IMR-90 (cell line): ENCODE data around the gene DIP2B. TPM values are rescaled to one million over a fixed set of nuclear protein-coding genes. Genes with fewer than 3 reads are reported as not detected.

Source experiments
- ATAC-seq: fragments of 200-7000 bp; cut with Tn5 transposase; 2 replicates; pipeline ENCODE4 v1.9.1; 2020; ENCODE audit warnings: low read depth, mild to moderate bottlenecking, moderate library complexity
- BruUV-seq: library from RNA; stranded (reverse); fragments of 400-500 nt; replicated peaks from 2 replicates; lab custom pipeline; 2021; lab: Mats Ljungman, UMichigan
- CTCF ChIA-PET: fragments of 300-600 bp; formaldehyde crosslinking; extraction: SDS; loops from one replicate; lab custom pipeline; 2021; ENCODE audit warnings: antibody characterized with exemption; lab: Yijun Ruan, JAX
- POLR2A ChIA-PET: fragments of 300-600 bp; sonication (Branson Sonifier 250); formaldehyde crosslinking; loops from one replicate; lab custom pipeline; 2022; ENCODE audit warnings: antibody characterized with exemption; ENCODE audit not compliant: unreplicated experiment; lab: Charles Lee
- DNase-seq: peaks from one replicate; pipeline ENCODE4 v3.0.0; 2013
- H2AFZ ChIP-seq: replicated peaks from 2 replicates; pipeline ENCODE3; 2013; ENCODE audit warnings: low read length, mild to moderate bottlenecking; ENCODE audit not compliant: poor library complexity
- H2AK5ac ChIP-seq: 2 replicates; pipeline ENCODE4 v1.6.1; 2013; ENCODE audit warnings: low read depth, low read length, inconsistent platforms
- H2AK9ac ChIP-seq: replicated peaks from 2 replicates; pipeline ENCODE3; 2013; ENCODE audit warnings: mild to moderate bottlenecking, low read depth, low read length, moderate library complexity; ENCODE audit not compliant: poor library complexity
- H2BK120ac ChIP-seq: 2 replicates; pipeline ENCODE4 v1.6.1; 2013; ENCODE audit warnings: low read depth, low read length, inconsistent platforms
- H2BK15ac ChIP-seq: 3 replicates; pipeline ENCODE4 v1.6.1; 2013; ENCODE audit warnings: low read depth, low read length, inconsistent platforms
- H2BK20ac ChIP-seq: 2 replicates; pipeline ENCODE4 v1.6.1; 2013; ENCODE audit warnings: low read depth, mild to moderate bottlenecking, inconsistent platforms, low read length, moderate library complexity
- H2BK5ac ChIP-seq: 2 replicates; pipeline ENCODE4 v1.6.1; 2013; ENCODE audit warnings: mild to moderate bottlenecking, low read depth, low read length, inconsistent platforms; ENCODE audit not compliant: poor library complexity, severe bottlenecking
- H3K14ac ChIP-seq: replicated peaks from 2 replicates; pipeline ENCODE4 v1.6.1; 2013; ENCODE audit warnings: low read depth, low read length, inconsistent platforms
- H3K18ac ChIP-seq: 2 replicates; pipeline ENCODE4 v1.6.1; 2013; ENCODE audit warnings: low read depth, low read length, control low read depth
- H3K23ac ChIP-seq: 2 replicates; pipeline ENCODE4 v1.6.1; 2013; ENCODE audit warnings: low read depth, low read length, inconsistent platforms
- H3K27ac ChIP-seq: 2 replicates; pipeline ENCODE4 v1.5.1; 2013; ENCODE audit warnings: mild to moderate bottlenecking, control low read depth, low read length; ENCODE audit not compliant: insufficient read depth
- H3K27me3 ChIP-seq: 2 replicates; pipeline ENCODE4 v1.6.1; 2013; ENCODE audit warnings: low read length; ENCODE audit not compliant: control insufficient read depth, insufficient read depth
- H3K36me3 ChIP-seq: 2 replicates; pipeline ENCODE4 v1.6.1; 2013; ENCODE audit warnings: low read length, mixed read lengths; ENCODE audit not compliant: control insufficient read depth, insufficient read depth
- H3K4ac ChIP-seq: 2 replicates; pipeline ENCODE4 v1.6.1; 2013; ENCODE audit warnings: low read depth, low read length, inconsistent platforms
- H3K4me1 ChIP-seq: 2 replicates; pipeline ENCODE4 v1.6.1; 2013; ENCODE audit warnings: low read length, mixed read lengths; ENCODE audit not compliant: control insufficient read depth, insufficient read depth
- H3K4me2 ChIP-seq: 2 replicates; pipeline ENCODE4 v1.6.1; 2013; ENCODE audit warnings: low read depth, mild to moderate bottlenecking, control low read depth, low read length, moderate library complexity
- H3K4me3 ChIP-seq: 2 replicates; pipeline ENCODE4 v1.5.1; 2013; ENCODE audit warnings: low read depth, mild to moderate bottlenecking, control low read depth, low read length, moderate library complexity; ENCODE audit not compliant: insufficient read depth
- H3K56ac ChIP-seq: 2 replicates; pipeline ENCODE4 v1.6.1; 2013; ENCODE audit warnings: low read length, inconsistent platforms; ENCODE audit not compliant: insufficient read depth; ENCODE audit errors: extremely low read depth
- H3K79me1 ChIP-seq, 2 experiments: 2 replicates each; pipeline ENCODE4 v1.6.1; 2013; ENCODE audit warnings: low read length in 2 of 2, inconsistent platforms in 1 of 2, low read depth in 1 of 2
- H3K9ac ChIP-seq: 2 replicates; pipeline ENCODE4 v1.6.1; 2013; ENCODE audit warnings: low read depth, low read length, control low read depth
- H3K9me1 ChIP-seq: 2 replicates; pipeline ENCODE4 v1.6.1; 2013; ENCODE audit warnings: low read length, inconsistent platforms; ENCODE audit not compliant: insufficient read depth
- H3K9me3 ChIP-seq: 2 replicates; pipeline ENCODE4 v1.6.1; 2013; ENCODE audit warnings: low read length; ENCODE audit not compliant: control insufficient read depth, insufficient read depth
- H4K20me1 ChIP-seq: 2 replicates; pipeline ENCODE4 v1.6.1; 2013; ENCODE audit warnings: low read length, inconsistent platforms; ENCODE audit not compliant: insufficient read depth
- H4K5ac ChIP-seq: 2 replicates; pipeline ENCODE4 v1.6.1; 2013; ENCODE audit warnings: mild to moderate bottlenecking, low read depth, low read length, control low read depth
- H4K8ac ChIP-seq, 2 experiments: 2 replicates each; pipeline ENCODE4 v1.6.1; 2013; ENCODE audit warnings: low read depth in 2 of 2, low read length in 2 of 2, control low read depth in 1 of 2, inconsistent platforms in 1 of 2
- H4K91ac ChIP-seq: 2 replicates; pipeline ENCODE4 v1.6.1; 2013; ENCODE audit warnings: low read depth, low read length, inconsistent platforms; ENCODE audit not compliant: insufficient read depth
- BHLHE40 ChIP-seq: fragments of 150-350 bp; IDR thresholded peaks from 2 replicates; pipeline ENCODE4 v1.6.1; 2016; ENCODE audit warnings: mild to moderate bottlenecking, low read depth, low read length
- CEBPB ChIP-seq: IDR thresholded peaks from 2 replicates; pipeline ENCODE4 v1.6.1; 2012; ENCODE audit warnings: low read depth, low read length, improper control_type of control experiment
- CHD1 ChIP-seq: IDR thresholded peaks from 2 replicates; pipeline ENCODE4 v1.6.1; 2012; ENCODE audit warnings: low read depth, low read length, improper control_type of control experiment
- FOS ChIP-seq: fragments of 150-350 bp; IDR thresholded peaks from 2 replicates; pipeline ENCODE4 v1.6.1; 2016; ENCODE audit warnings: low read depth, low read length
- MAFK ChIP-seq: IDR thresholded peaks from 2 replicates; pipeline ENCODE4 v1.6.1; 2012; ENCODE audit warnings: low read depth, low read length, improper control_type of control experiment
- MAZ ChIP-seq: IDR thresholded peaks from 2 replicates; pipeline ENCODE4 v1.6.1; 2012; ENCODE audit warnings: low read depth, mild to moderate bottlenecking, low read length, improper control_type of control experiment, moderate library complexity, borderline replicate concordance
- MXI1 ChIP-seq: IDR thresholded peaks from 2 replicates; pipeline ENCODE4 v1.6.1; 2012; ENCODE audit warnings: low read depth, mild to moderate bottlenecking, low read length, moderate library complexity, borderline replicate concordance
- NFE2L2 ChIP-seq: fragments of 150-350 bp; IDR thresholded peaks from 2 replicates; pipeline ENCODE4 v1.6.1; 2016; ENCODE audit warnings: low read depth, mild to moderate bottlenecking, low read length
- POLR2A ChIP-seq: IDR thresholded peaks from 2 replicates; pipeline ENCODE4 v1.6.1; 2012; ENCODE audit warnings: mild to moderate bottlenecking, low read depth, low read length
- RAD21 ChIP-seq: IDR thresholded peaks from 2 replicates; pipeline ENCODE4 v1.6.1; 2012; ENCODE audit warnings: low read length, improper control_type of control experiment
- RCOR1 ChIP-seq: IDR thresholded peaks from 2 replicates; pipeline ENCODE4 v1.6.1; 2012; ENCODE audit warnings: mild to moderate bottlenecking, low read length, improper control_type of control experiment; ENCODE audit not compliant: insufficient replicate concordance
- RFX5 ChIP-seq: IDR thresholded peaks from 2 replicates; pipeline ENCODE4 v1.8.0; 2012; ENCODE audit warnings: low read depth, mild to moderate bottlenecking, low read length, moderate library complexity
- SMC3 ChIP-seq: fragments of 150-350 bp; IDR thresholded peaks from 2 replicates; pipeline ENCODE4 v1.6.1; 2016; ENCODE audit warnings: low read depth, mild to moderate bottlenecking, antibody characterized with exemption, low read length, moderate library complexity
- WGBS, 2 experiments: methylation state at CpG; one replicate each; pipeline versions ENCODE4 v1.1.5 to v1.1.7; 2013; ENCODE audit warnings: missing lambda C conversion rate in 2 of 2; ENCODE audit not compliant: insufficient read length in 1 of 2; ENCODE audit errors: extremely low coverage in 2 of 2; 5-methylcytosine and 5-hydroxymethylcytosine counted together
- dilution Hi-C: fragments of 300-500 bp; cut with HindIII; formaldehyde crosslinking; loops from one replicate; pipeline ENCODE4 v1.14.3; 2018; ENCODE audit warnings: low sequenced_read_pairs; ENCODE audit not compliant: unreplicated experiment
- in situ Hi-C: fragments of 300-500 bp; cut with MboI; formaldehyde crosslinking; loops from 3 replicates; pipeline ENCODE4 v1.14.3; 2019; ENCODE audit warnings: low sequenced_read_pairs, inconsistent platforms, mixed read lengths
- intact Hi-C: fragments of 100-400 bp; cut with micrococcal nuclease; formaldehyde crosslinking; loops from 2 replicates; pipeline ENCODE4 v1.10.0; 2022
- polyA plus RNA-seq, 3 experiments: library from polyadenylated mRNA; depleted of rRNA; stranded (reverse); fragments of >200 nt; gene quantifications; 2 replicates each; pipeline ENCODE4 v1.2.3, GENCODE V29; 2012; ENCODE audit warnings: low replicate concordance in 1 of 3
- total RNA-seq: library from RNA; depleted of rRNA; stranded (reverse); fragments of >200 nt; gene quantifications from 2 replicates; pipeline ENCODE4 v1.2.3, GENCODE V29; 2012
- TF ChIP-seq, protein P1 (sequence below): fragments of 150-350 bp; IDR thresholded peaks from 2 replicates; pipeline ENCODE4 v1.6.1; 2016; ENCODE audit warnings: low read depth, mild to moderate bottlenecking, low read length, moderate library complexity, borderline replicate concordance
- TF ChIP-seq, protein P2 (sequence below): conservative IDR thresholded peaks from 2 replicates; pipeline ENCODE4 v1.5.1; 2012; ENCODE audit warnings: mild to moderate bottlenecking, low read depth, low read length, improper control_type of control experiment
- TF ChIP-seq, protein P3 (sequence below): fragments of 150-350 bp; IDR thresholded peaks from 2 replicates; pipeline ENCODE4 v1.6.1; 2017; ENCODE audit warnings: mild to moderate bottlenecking, antibody characterized with exemption, low read length, low read depth

Gene DIP2B
- total and polyA plus RNA-seq, 2 of the 4 experiments (the other 2 are of a cell fraction): 7.7 to 12.9 TPM

- H2BK5ac ChIP-seq: no peak overlapping the region
- dilution Hi-C loops (no loop called here), intact Hi-C loops (no loop called here), in situ Hi-C loops (no loop called here)
- H2AK9ac ChIP-seq: no peak overlapping the region
- no peaks in the 10 kb centered on the region; the same call in 1 of the 2 replicates for H3K9me1 ChIP-seq
- H3K4me1 ChIP-seq: peaks cover 5% of the 10 kb centered on the region
- no TSS peak for BruUV-seq
- no peaks in the 10 kb centered on the region for H3K9me3 ChIP-seq
- no peak overlapping the region for H3K4me3 ChIP-seq
- no peak for TF ChIP-seq MAFK
- no peak for TF ChIP-seq BHLHE40
- TF ChIP-seq NFE2L2: no peak
- TF ChIP-seq SMC3: no peak
- TF ChIP-seq FOS: no peak
- TF ChIP-seq, protein P1, sequence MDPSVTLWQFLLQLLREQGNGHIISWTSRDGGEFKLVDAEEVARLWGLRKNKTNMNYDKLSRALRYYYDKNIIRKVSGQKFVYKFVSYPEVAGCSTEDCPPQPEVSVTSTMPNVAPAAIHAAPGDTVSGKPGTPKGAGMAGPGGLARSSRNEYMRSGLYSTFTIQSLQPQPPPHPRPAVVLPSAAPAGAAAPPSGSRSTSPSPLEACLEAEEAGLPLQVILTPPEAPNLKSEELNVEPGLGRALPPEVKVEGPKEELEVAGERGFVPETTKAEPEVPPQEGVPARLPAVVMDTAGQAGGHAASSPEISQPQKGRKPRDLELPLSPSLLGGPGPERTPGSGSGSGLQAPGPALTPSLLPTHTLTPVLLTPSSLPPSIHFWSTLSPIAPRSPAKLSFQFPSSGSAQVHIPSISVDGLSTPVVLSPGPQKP: no peak
- TF ChIP-seq, protein P2, sequence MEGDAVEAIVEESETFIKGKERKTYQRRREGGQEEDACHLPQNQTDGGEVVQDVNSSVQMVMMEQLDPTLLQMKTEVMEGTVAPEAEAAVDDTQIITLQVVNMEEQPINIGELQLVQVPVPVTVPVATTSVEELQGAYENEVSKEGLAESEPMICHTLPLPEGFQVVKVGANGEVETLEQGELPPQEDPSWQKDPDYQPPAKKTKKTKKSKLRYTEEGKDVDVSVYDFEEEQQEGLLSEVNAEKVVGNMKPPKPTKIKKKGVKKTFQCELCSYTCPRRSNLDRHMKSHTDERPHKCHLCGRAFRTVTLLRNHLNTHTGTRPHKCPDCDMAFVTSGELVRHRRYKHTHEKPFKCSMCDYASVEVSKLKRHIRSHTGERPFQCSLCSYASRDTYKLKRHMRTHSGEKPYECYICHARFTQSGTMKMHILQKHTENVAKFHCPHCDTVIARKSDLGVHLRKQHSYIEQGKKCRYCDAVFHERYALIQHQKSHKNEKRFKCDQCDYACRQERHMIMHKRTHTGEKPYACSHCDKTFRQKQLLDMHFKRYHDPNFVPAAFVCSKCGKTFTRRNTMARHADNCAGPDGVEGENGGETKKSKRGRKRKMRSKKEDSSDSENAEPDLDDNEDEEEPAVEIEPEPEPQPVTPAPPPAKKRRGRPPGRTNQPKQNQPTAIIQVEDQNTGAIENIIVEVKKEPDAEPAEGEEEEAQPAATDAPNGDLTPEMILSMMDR: no peak
- TF ChIP-seq, protein P3, sequence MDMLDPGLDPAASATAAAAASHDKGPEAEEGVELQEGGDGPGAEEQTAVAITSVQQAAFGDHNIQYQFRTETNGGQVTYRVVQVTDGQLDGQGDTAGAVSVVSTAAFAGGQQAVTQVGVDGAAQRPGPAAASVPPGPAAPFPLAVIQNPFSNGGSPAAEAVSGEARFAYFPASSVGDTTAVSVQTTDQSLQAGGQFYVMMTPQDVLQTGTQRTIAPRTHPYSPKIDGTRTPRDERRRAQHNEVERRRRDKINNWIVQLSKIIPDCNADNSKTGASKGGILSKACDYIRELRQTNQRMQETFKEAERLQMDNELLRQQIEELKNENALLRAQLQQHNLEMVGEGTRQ: no peak
- no peak for TF ChIP-seq POLR2A
- TF ChIP-seq MXI1: no peak
- no peak for TF ChIP-seq CEBPB
- no peak for TF ChIP-seq RFX5
- no peak for TF ChIP-seq RCOR1
- no peak for TF ChIP-seq MAZ
- TF ChIP-seq CHD1: no peak
- TF ChIP-seq RAD21: no peak
- no peak overlapping the region for H2AFZ ChIP-seq
- no CpG with 5 or more reads among the region's 1 CpG for WGBS, 2 experiments
- no peak overlapping the region for H4K91ac ChIP-seq
- peaks cover 3 to 43% of the 10 kb centered on the region in 2 experiments; a peak in 3 of 4 replicates for H3K79me1 ChIP-seq
- no peak overlapping the region for H2AK5ac ChIP-seq
- no peak overlapping the region for H3K18ac ChIP-seq
- no peak overlapping the region for H3K9ac ChIP-seq
- ATAC-seq (no peak), DNase-seq (no peak)
- no peaks in the 10 kb centered on the region for H3K27me3 ChIP-seq
- no peak overlapping the region for H2BK20ac ChIP-seq
- H2BK15ac ChIP-seq: no peak overlapping the region
- no peak overlapping the region for H3K23ac ChIP-seq
- no peak overlapping the region for H4K5ac ChIP-seq
- peaks cover 10% of the 10 kb centered on the region; the same call in 1 of the 2 replicates for H4K20me1 ChIP-seq
- H4K8ac ChIP-seq: no peak overlapping the region
- ChIA-PET POLR2A (no interaction called here), CTCF (no interaction called here)
- no peak overlapping the region for H2BK120ac ChIP-seq
- H3K27ac ChIP-seq: no peak overlapping the region
- no peak overlapping the region for H3K4ac ChIP-seq
- H3K4me2 ChIP-seq: no peak overlapping the region
- no peak overlapping the region for H3K14ac ChIP-seq
- no peak overlapping the region for H3K56ac ChIP-seq
- H3K36me3 ChIP-seq: no peaks in the 10 kb centered on the region
These were observed 58.6 kb downstream of the DIP2B start for GRCh38 chr12:50563434-50563787.
